IMR-90 (cell line): Measurements from ENCODE around the gene SHC2.

Source experiments
- MAZ ChIP-seq: IDR thresholded peaks from 2 replicates; pipeline ENCODE4 v1.6.1; 2012; ENCODE audit warnings: low read depth, mild to moderate bottlenecking, low read length, improper control_type of control experiment, moderate library complexity, borderline replicate concordance
- POLR2A ChIP-seq: IDR thresholded peaks from 2 replicates; pipeline ENCODE4 v1.6.1; 2012; ENCODE audit warnings: mild to moderate bottlenecking, low read depth, low read length
- RCOR1 ChIP-seq: IDR thresholded peaks from 2 replicates; pipeline ENCODE4 v1.6.1; 2012; ENCODE audit warnings: mild to moderate bottlenecking, low read length, improper control_type of control experiment; ENCODE audit not compliant: insufficient replicate concordance
- TF ChIP-seq, protein P1 (sequence below): fragments of 150-350 bp; IDR thresholded peaks from 2 replicates; pipeline ENCODE4 v1.6.1; 2017; ENCODE audit warnings: mild to moderate bottlenecking, antibody characterized with exemption, low read length, low read depth
- TF ChIP-seq, protein P2 (sequence below): conservative IDR thresholded peaks from 2 replicates; pipeline ENCODE4 v1.5.1; 2012; ENCODE audit warnings: mild to moderate bottlenecking, low read depth, low read length, improper control_type of control experiment

DNA sequence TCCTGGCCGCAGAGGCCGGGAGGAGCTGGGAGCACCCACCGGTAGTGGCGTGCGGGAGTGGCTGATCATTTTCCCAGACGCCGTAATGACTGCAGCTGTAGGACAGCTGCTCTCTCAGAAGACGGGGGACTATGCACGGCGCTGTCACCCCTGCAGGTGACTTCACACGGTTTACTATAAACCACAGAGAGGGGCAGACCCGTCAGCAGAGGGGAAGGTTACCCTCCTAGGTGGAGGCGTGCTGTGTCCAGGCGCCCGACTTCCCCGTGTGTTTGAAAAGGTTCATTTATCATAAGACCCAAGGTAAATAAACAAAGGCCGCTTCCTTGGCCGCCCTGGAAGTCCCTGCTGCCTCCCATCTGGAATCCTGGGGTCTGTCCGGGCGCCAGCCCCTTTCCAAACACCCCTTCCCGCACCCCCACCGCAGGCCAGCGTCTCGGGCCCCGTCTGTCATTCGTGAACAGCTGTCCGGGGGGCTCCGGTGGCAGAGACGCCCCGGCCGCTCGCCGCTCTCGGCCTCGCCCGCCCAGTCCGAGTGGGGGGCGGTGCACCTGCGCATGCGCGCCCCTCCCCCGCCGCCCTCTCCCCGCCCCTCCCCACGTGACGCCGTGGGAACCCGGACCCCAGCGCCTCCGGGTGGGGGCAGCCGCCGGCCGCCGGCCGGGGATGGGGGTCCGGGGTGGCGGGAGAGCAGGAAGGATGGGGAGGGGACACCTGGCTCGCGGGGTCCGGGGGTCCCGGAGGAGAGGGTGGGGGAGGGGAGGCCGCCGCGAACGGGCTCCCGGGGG is 915 bp downstream of the SHC2 start:
- TF ChIP-seq POLR2A (no peak), RCOR1 (no peak), MAZ (peak; percentile 34; the same call in 1 of the 2 replicates)
- TF ChIP-seq, protein P1, sequence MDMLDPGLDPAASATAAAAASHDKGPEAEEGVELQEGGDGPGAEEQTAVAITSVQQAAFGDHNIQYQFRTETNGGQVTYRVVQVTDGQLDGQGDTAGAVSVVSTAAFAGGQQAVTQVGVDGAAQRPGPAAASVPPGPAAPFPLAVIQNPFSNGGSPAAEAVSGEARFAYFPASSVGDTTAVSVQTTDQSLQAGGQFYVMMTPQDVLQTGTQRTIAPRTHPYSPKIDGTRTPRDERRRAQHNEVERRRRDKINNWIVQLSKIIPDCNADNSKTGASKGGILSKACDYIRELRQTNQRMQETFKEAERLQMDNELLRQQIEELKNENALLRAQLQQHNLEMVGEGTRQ: peak; percentile 78
- TF ChIP-seq, protein P2, sequence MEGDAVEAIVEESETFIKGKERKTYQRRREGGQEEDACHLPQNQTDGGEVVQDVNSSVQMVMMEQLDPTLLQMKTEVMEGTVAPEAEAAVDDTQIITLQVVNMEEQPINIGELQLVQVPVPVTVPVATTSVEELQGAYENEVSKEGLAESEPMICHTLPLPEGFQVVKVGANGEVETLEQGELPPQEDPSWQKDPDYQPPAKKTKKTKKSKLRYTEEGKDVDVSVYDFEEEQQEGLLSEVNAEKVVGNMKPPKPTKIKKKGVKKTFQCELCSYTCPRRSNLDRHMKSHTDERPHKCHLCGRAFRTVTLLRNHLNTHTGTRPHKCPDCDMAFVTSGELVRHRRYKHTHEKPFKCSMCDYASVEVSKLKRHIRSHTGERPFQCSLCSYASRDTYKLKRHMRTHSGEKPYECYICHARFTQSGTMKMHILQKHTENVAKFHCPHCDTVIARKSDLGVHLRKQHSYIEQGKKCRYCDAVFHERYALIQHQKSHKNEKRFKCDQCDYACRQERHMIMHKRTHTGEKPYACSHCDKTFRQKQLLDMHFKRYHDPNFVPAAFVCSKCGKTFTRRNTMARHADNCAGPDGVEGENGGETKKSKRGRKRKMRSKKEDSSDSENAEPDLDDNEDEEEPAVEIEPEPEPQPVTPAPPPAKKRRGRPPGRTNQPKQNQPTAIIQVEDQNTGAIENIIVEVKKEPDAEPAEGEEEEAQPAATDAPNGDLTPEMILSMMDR: no peak
